Measurements from ENCODE around the gene CHRNE. TPM values are rescaled to one million over a fixed set of nuclear protein-coding genes. Genes with fewer than 3 reads are reported as not detected.

CHRNE gene
- total and polyA plus RNA-seq, 2 of the 13 experiments (the other 11 are each of a cell fraction or from before 2014, with no cell fraction given) = 0.53 to 0.59 TPM

Other genes with a start within 250 kb of the CHRNE start
- 27.8 and 33.2 TPM in 2 replicates for gene PELP1, start 199.0 kb downstream of the CHRNE start, total RNA-seq (2016; rRNA removed; fragmentation: Illumina TruSeq; extraction: Trizol)
- 14.9 and 22.5 TPM in 2 replicates for gene PELP1, start 199.0 kb downstream of the CHRNE start, polyA plus RNA-seq (2011; rRNA removed)
- gene ARRB2, start 192.5 kb downstream of the CHRNE start, total RNA-seq (2016; rRNA removed; fragmentation: Illumina TruSeq; extraction: Trizol) = 15.5 and 21.5 TPM in 2 replicates
- gene ARRB2, start 192.5 kb downstream of the CHRNE start, polyA plus RNA-seq (2011; rRNA removed) = 49.2 and 58.4 TPM in 2 replicates
- gene MED11, start 171.7 kb downstream of the CHRNE start, total RNA-seq (2016; rRNA removed; fragmentation: Illumina TruSeq; extraction: Trizol) = 20.2 and 25.1 TPM in 2 replicates
- 36.2 and 39.0 TPM in 2 replicates for gene MED11, start 171.7 kb downstream of the CHRNE start, polyA plus RNA-seq (2011; rRNA removed)
- gene ZMYND15, start 163.3 kb downstream of the CHRNE start, total RNA-seq (2016; rRNA removed; fragmentation: Illumina TruSeq; extraction: Trizol) = 0.15 and 0.24 TPM in 2 replicates
- gene ZMYND15, start 163.3 kb downstream of the CHRNE start, polyA plus RNA-seq (2011; rRNA removed) = 2.7 and 3.6 TPM in 2 replicates
- gene CXCL16, start 163.2 kb downstream of the CHRNE start, total RNA-seq (2016; rRNA removed; fragmentation: Illumina TruSeq; extraction: Trizol) = 5.4 and 9.4 TPM in 2 replicates
- gene CXCL16, start 163.2 kb downstream of the CHRNE start, polyA plus RNA-seq (2011; rRNA removed) = 101 and 142 TPM in 2 replicates
- gene TM4SF5, start 131.2 kb downstream of the CHRNE start, total RNA-seq (2016; rRNA removed; fragmentation: Illumina TruSeq; extraction: Trizol) = 15.6 and 30.1 TPM in 2 replicates
- 126 and 152 TPM in 2 replicates for gene TM4SF5, start 131.2 kb downstream of the CHRNE start, polyA plus RNA-seq (2011; rRNA removed)
- gene VMO1, start 116.7 kb downstream of the CHRNE start, total RNA-seq (2016; rRNA removed; fragmentation: Illumina TruSeq; extraction: Trizol) = not detected in 2 replicates
- 0.13 TPM in 1 of 2 replicates, not detected in the other for gene VMO1, start 116.7 kb downstream of the CHRNE start, polyA plus RNA-seq (2011; rRNA removed)
- gene GLTPD2, start 114.1 kb downstream of the CHRNE start, total RNA-seq (2016; rRNA removed; fragmentation: Illumina TruSeq; extraction: Trizol) = 6.0 and 12.9 TPM in 2 replicates
- gene GLTPD2, start 114.1 kb downstream of the CHRNE start, polyA plus RNA-seq (2011; rRNA removed) = 7.5 and 14.9 TPM in 2 replicates
- gene PSMB6, start 106.9 kb downstream of the CHRNE start, total RNA-seq (2016; rRNA removed; fragmentation: Illumina TruSeq; extraction: Trizol) = 264 and 335 TPM in 2 replicates
- gene PSMB6, start 106.9 kb downstream of the CHRNE start, polyA plus RNA-seq (2011; rRNA removed) = 277 and 298 TPM in 2 replicates
- 7.8 and 13.4 TPM in 2 replicates for gene PLD2, start 95.9 kb downstream of the CHRNE start, total RNA-seq (2016; rRNA removed; fragmentation: Illumina TruSeq; extraction: Trizol)
- 29.7 and 45.8 TPM in 2 replicates for gene PLD2, start 95.9 kb downstream of the CHRNE start, polyA plus RNA-seq (2011; rRNA removed)
- 15.2 and 17.2 TPM in 2 replicates for gene MINK1, start 69.8 kb downstream of the CHRNE start, total RNA-seq (2016; rRNA removed; fragmentation: Illumina TruSeq; extraction: Trizol)
- gene MINK1, start 69.8 kb downstream of the CHRNE start, polyA plus RNA-seq (2011; rRNA removed) = 63.9 and 75.5 TPM in 2 replicates
- 0.20 TPM in 1 of 2 replicates, not detected in the other for gene C17orf107, start 3.6 kb downstream of the CHRNE start, total RNA-seq (2016; rRNA removed; fragmentation: Illumina TruSeq; extraction: Trizol)
- gene C17orf107, start 3.6 kb downstream of the CHRNE start, polyA plus RNA-seq (2011; rRNA removed) = 0.59 and 0.82 TPM in 2 replicates
- gene GP1BA, start 29.2 kb upstream of the CHRNE start, total RNA-seq (2016; rRNA removed; fragmentation: Illumina TruSeq; extraction: Trizol) = not detected in 2 replicates
- not detected in 2 replicates for gene GP1BA, start 29.2 kb upstream of the CHRNE start, polyA plus RNA-seq (2011; rRNA removed)
- 47.2 and 47.9 TPM in 2 replicates for gene SLC25A11, start 36.9 kb upstream of the CHRNE start, total RNA-seq (2016; rRNA removed; fragmentation: Illumina TruSeq; extraction: Trizol)
- 35.0 and 35.4 TPM in 2 replicates for gene SLC25A11, start 36.9 kb upstream of the CHRNE start, polyA plus RNA-seq (2011; rRNA removed)
- 35.7 and 44.1 TPM in 2 replicates for gene RNF167, start 37.2 kb upstream of the CHRNE start, total RNA-seq (2016; rRNA removed; fragmentation: Illumina TruSeq; extraction: Trizol)
- gene RNF167, start 37.2 kb upstream of the CHRNE start, polyA plus RNA-seq (2011; rRNA removed) = 45.4 and 49.9 TPM in 2 replicates
- gene PFN1, start 45.4 kb upstream of the CHRNE start, total RNA-seq (2016; rRNA removed; fragmentation: Illumina TruSeq; extraction: Trizol) = 494 and 520 TPM in 2 replicates
- gene PFN1, start 45.4 kb upstream of the CHRNE start, polyA plus RNA-seq (2011; rRNA removed) = 589 and 613 TPM in 2 replicates
- 59.8 and 68.2 TPM in 2 replicates for gene ENO3, start 48.0 kb upstream of the CHRNE start, total RNA-seq (2016; rRNA removed; fragmentation: Illumina TruSeq; extraction: Trizol)
- 51.9 and 69.8 TPM in 2 replicates for gene ENO3, start 48.0 kb upstream of the CHRNE start, polyA plus RNA-seq (2011; rRNA removed)
- gene SPAG7, start 64.7 kb upstream of the CHRNE start, total RNA-seq (2016; rRNA removed; fragmentation: Illumina TruSeq; extraction: Trizol) = 59.0 and 74.8 TPM in 2 replicates
- gene SPAG7, start 64.7 kb upstream of the CHRNE start, polyA plus RNA-seq (2011; rRNA removed) = 46.6 and 51.0 TPM in 2 replicates
- gene CAMTA2, start 84.6 kb upstream of the CHRNE start, total RNA-seq (2016; rRNA removed; fragmentation: Illumina TruSeq; extraction: Trizol) = 4.0 and 4.1 TPM in 2 replicates
- 7.1 and 8.9 TPM in 2 replicates for gene CAMTA2, start 84.6 kb upstream of the CHRNE start, polyA plus RNA-seq (2011; rRNA removed)
- 0.35 and 0.93 TPM in 2 replicates for gene INCA1, start 94.4 kb upstream of the CHRNE start, total RNA-seq (2016; rRNA removed; fragmentation: Illumina TruSeq; extraction: Trizol)
- gene INCA1, start 94.4 kb upstream of the CHRNE start, polyA plus RNA-seq (2011; rRNA removed) = 2.6 and 3.3 TPM in 2 replicates
- gene KIF1C, start 94.9 kb upstream of the CHRNE start, total RNA-seq (2016; rRNA removed; fragmentation: Illumina TruSeq; extraction: Trizol) = 79.0 and 104 TPM in 2 replicates
- gene KIF1C, start 94.9 kb upstream of the CHRNE start, polyA plus RNA-seq (2011; rRNA removed) = 70.0 and 77.7 TPM in 2 replicates
- gene SLC52A1, start 132.3 kb upstream of the CHRNE start, total RNA-seq (2016; rRNA removed; fragmentation: Illumina TruSeq; extraction: Trizol) = 0.13 TPM in 1 of 2 replicates, not detected in the other
- 0.03 TPM in 1 of 2 replicates, not detected in the other for gene SLC52A1, start 132.3 kb upstream of the CHRNE start, polyA plus RNA-seq (2011; rRNA removed)
- not detected in 2 replicates for gene ZFP3, start 175.4 kb upstream of the CHRNE start, total RNA-seq (2016; rRNA removed; fragmentation: Illumina TruSeq; extraction: Trizol)
- gene ZFP3, start 175.4 kb upstream of the CHRNE start, polyA plus RNA-seq (2011; rRNA removed) = not detected in 2 replicates
- 28.7 and 35.4 TPM in 2 replicates for gene ZNF232, start 208.8 kb upstream of the CHRNE start, total RNA-seq (2016; rRNA removed; fragmentation: Illumina TruSeq; extraction: Trizol)
- gene ZNF232, start 208.8 kb upstream of the CHRNE start, polyA plus RNA-seq (2011; rRNA removed) = 7.8 and 9.2 TPM in 2 replicates
- gene USP6, start 212.9 kb upstream of the CHRNE start, total RNA-seq (2016; rRNA removed; fragmentation: Illumina TruSeq; extraction: Trizol) = 0.04 TPM in 2 replicates
- not detected in 2 replicates for gene USP6, start 212.9 kb upstream of the CHRNE start, polyA plus RNA-seq (2011; rRNA removed)